Measurements from ENCODE around the gene MSTN.

- TF ChIP-seq IRF2 (CRISPR knock-in tag; IDR thresholded peaks at IDR 0.05; ENCODE audit: borderline replicate concordance, low read depth) (no peak), ELF4 (CRISPR knock-in tag; IDR thresholded peaks at IDR 0.05; ENCODE audit: low read depth) (no peak), SOX15 (CRISPR knock-in tag; IDR thresholded peaks at IDR 0.05) (no peak), CTCF (IDR thresholded peaks at IDR 0.05) (no peak), CREB1 (CRISPR knock-in tag; IDR thresholded peaks at IDR 0.05) (no peak), AFF4 (CRISPR knock-in tag; IDR thresholded peaks at IDR 0.05; ENCODE audit: borderline replicate concordance) (no peak), MYBL2 (CRISPR knock-in tag; IDR thresholded peaks at IDR 0.05) (no peak), FOXJ3 (CRISPR knock-in tag; IDR thresholded peaks at IDR 0.05; ENCODE audit: borderline replicate concordance) (no peak), USF1 (CRISPR knock-in tag; IDR thresholded peaks at IDR 0.05) (no peak)
These were observed 17.7 kb downstream of the MSTN start for GRCh38 chr2:190044866-190045265.

All from WTC11 (cell line).